MCF 10A (cell line): Measurements from ENCODE around the gene FOXP3. TPM values are rescaled to one million over a fixed set of nuclear protein-coding genes. Genes with fewer than 3 reads are reported as not detected.

Source experiments
- BruUV-seq: library from RNA; stranded (reverse); fragments of 400-500 nt; replicated peaks from 2 replicates; lab custom pipeline; 2021; lab: Mats Ljungman, UMichigan
- CTCF ChIA-PET: fragments of 300-600 bp; sonication (Branson Sonifier 250); formaldehyde crosslinking; extraction: SDS; loops from one replicate; lab custom pipeline; 2021; ENCODE audit warnings: antibody characterized with exemption, inconsistent platforms; lab: Yijun Ruan, JAX
- POLR2A ChIA-PET: fragments of 300-600, 350-650 bp; sonication (Branson Sonifier 250); formaldehyde crosslinking; extraction: SDS; loops from one replicate; lab custom pipeline; 2020; ENCODE audit warnings: antibody characterized with exemption, inconsistent platforms; lab: Yijun Ruan, JAX
- DNase-seq: peaks from one replicate; pipeline ENCODE4 v3.0.0-alpha.2; 2018; ENCODE audit not compliant: unreplicated experiment
- H3K27ac Mint-ChIP-seq: one replicate; pipeline ENCODE4 v1.8.0; 2022; ENCODE audit warnings: mild to moderate bottlenecking, low read depth, mixed read lengths; ENCODE audit not compliant: unreplicated experiment
- H3K27me3 Mint-ChIP-seq: one replicate; pipeline ENCODE4 v1.8.0; 2022; ENCODE audit warnings: mixed read lengths; ENCODE audit not compliant: insufficient read depth, unreplicated experiment
- H3K36me3 Mint-ChIP-seq: one replicate; pipeline ENCODE4 v1.8.0; 2022; ENCODE audit warnings: mild to moderate bottlenecking, moderate library complexity, mixed read lengths; ENCODE audit not compliant: insufficient read depth, unreplicated experiment
- H3K4me1 Mint-ChIP-seq: one replicate; pipeline ENCODE4 v1.8.0; 2022; ENCODE audit warnings: mixed read lengths; ENCODE audit not compliant: insufficient read depth, unreplicated experiment
- H3K4me3 Mint-ChIP-seq: one replicate; pipeline ENCODE4 v1.8.0; 2022; ENCODE audit warnings: mild to moderate bottlenecking, moderate library complexity, mixed read lengths; ENCODE audit not compliant: unreplicated experiment
- H3K9me3 Mint-ChIP-seq: one replicate; pipeline ENCODE4 v1.8.0; 2022; ENCODE audit warnings: mixed read lengths; ENCODE audit not compliant: unreplicated experiment
- CTCF ChIP-seq: fragments of 200-600 bp; IDR thresholded peaks from one replicate; pipeline ENCODE4 v1.8.0; 2022; ENCODE audit warnings: antibody characterized with exemption, mild to moderate bottlenecking; ENCODE audit not compliant: unreplicated experiment
- intact Hi-C: fragments of 100-400 bp; cut with micrococcal nuclease; formaldehyde crosslinking; loops from 2 replicates; pipeline ENCODE4 v1.14.1; 2022
- total RNA-seq: library from RNA; stranded (reverse); gene quantifications from 2 replicates; pipeline ENCODE4 v1.2.3, GENCODE V29; 2022

Gene FOXP3
- total RNA-seq, 1 experiment from 2014 or later, result 0.26 TPM

GRCh38 chrX:49249616-49250015 is 14.9 kb downstream of the FOXP3 start:
- POLR2A ChIA-PET, result interaction anchor here (0.6 to 1.6 kb wide), 2 partner anchors 10 to 14 kb away, joined by 3 read pairs; no protein-coding TSS in a partner anchor
- BruUV-seq, result no TSS peak
- no peak for TF ChIP-seq CTCF
- CTCF ChIA-PET, result no interaction called here
- no peak overlapping the region for H3K27ac Mint-ChIP-seq
- no peak overlapping the region for H3K4me3 Mint-ChIP-seq
- peaks cover 17% of the 10 kb centered on the region for H3K36me3 Mint-ChIP-seq
- intact Hi-C loops, result no loop called here
- no peaks in the 10 kb centered on the region for H3K9me3 Mint-ChIP-seq
- H3K27me3 Mint-ChIP-seq, result no peaks in the 10 kb centered on the region
- H3K4me1 Mint-ChIP-seq, result no peaks in the 10 kb centered on the region
- no peak for DNase-seq

- POLR2A ChIA-PET, result interaction anchor here (0.9 to 1.6 kb wide), 2 partner anchors 10 kb away, joined by 3 read pairs; no protein-coding TSS in a partner anchor
- Mint-ChIP-seq H3K4me1 (no peaks in the 10 kb centered on the region), H3K4me3 (no peak overlapping the region), H3K9me3 (peaks cover 4% of the 10 kb centered on the region), H3K36me3 (peaks cover 17% of the 10 kb centered on the region), H3K27me3 (no peaks in the 10 kb centered on the region), H3K27ac (no peak overlapping the region)
- CTCF ChIA-PET, result no interaction called here
- TF ChIP-seq CTCF, result no peak
- intact Hi-C loops, result no loop called here
- BruUV-seq, result no TSS peak
- DNase-seq, result no peak
Measured at GRCh38 chrX:49249071-49249470, 15.4 kb downstream of the FOXP3 start.

GRCh38 chrX:49247916-49248811 is 16.3 kb downstream of the FOXP3 start:
- ChIA-PET POLR2A (interaction anchor here (0.6 to 1.6 kb wide), 3 partner anchors 9 to 43 kb away, joined by 3 to 5 read pairs (median 3); no protein-coding TSS in a partner anchor), CTCF (interaction anchor here (1.2 to 1.5 kb wide), 2 partner anchors 56 to 577 kb away, joined by 4 read pairs; no protein-coding TSS in a partner anchor)
- intact Hi-C loops, result no loop called here
- Mint-ChIP-seq H3K27me3 (no peaks in the 10 kb centered on the region), H3K36me3 (peaks cover 24% of the 10 kb centered on the region), H3K4me3 (no peak overlapping the region), H3K27ac (no peak overlapping the region), H3K4me1 (no peaks in the 10 kb centered on the region), H3K9me3 (peaks cover 13% of the 10 kb centered on the region)
- DNase-seq, result no peak
- BruUV-seq, result no TSS peak
- no peak for TF ChIP-seq CTCF

GRCh38 chrX:49247346-49247745 is 17.2 kb downstream of the FOXP3 start:
- intact Hi-C loops, result no loop called here
- H3K27ac Mint-ChIP-seq, result no peak overlapping the region
- ChIA-PET POLR2A (no interaction called here), CTCF (interaction anchor here (0.6 to 1.5 kb wide), 3 partner anchors 55 to 578 kb away, joined by 3 to 4 read pairs (median 4); no protein-coding TSS in a partner anchor)
- no TSS peak for BruUV-seq
- no peaks in the 10 kb centered on the region for H3K27me3 Mint-ChIP-seq
- H3K36me3 Mint-ChIP-seq, result peaks cover 24% of the 10 kb centered on the region
- H3K4me1 Mint-ChIP-seq, result peaks cover 3% of the 10 kb centered on the region
- no peak overlapping the region for H3K4me3 Mint-ChIP-seq
- H3K9me3 Mint-ChIP-seq, result peaks cover 14% of the 10 kb centered on the region
- no peak for TF ChIP-seq CTCF
- DNase-seq, result no peak
